ENCODE measurements around the gene SZT2.
"Not testable (repeated sequence)": the region's sequence is repeated elsewhere in the genome, so short reads cannot be mapped to it uniquely, and the experiment has no call there.

Gene SZT2

DNA sequence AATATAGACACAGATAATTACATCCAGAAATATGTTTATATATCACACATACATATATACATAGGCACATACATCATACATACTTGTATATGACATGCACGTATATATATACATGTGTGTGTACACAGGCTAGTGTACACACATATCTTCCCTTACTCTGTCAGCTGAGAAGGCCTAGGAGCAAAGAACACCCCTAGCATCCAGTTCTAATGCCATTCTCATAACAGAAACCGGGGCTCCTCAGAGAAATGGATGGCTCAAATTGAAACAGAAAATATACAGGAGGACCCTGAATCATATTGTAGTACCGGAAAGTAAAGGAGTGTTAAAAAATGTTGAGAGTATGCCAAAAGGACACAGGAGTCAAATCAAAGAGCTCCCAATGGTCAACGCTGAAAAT is 83.8 kb downstream of the SZT2 start:
- TF ChIP-seq, protein P1, sequence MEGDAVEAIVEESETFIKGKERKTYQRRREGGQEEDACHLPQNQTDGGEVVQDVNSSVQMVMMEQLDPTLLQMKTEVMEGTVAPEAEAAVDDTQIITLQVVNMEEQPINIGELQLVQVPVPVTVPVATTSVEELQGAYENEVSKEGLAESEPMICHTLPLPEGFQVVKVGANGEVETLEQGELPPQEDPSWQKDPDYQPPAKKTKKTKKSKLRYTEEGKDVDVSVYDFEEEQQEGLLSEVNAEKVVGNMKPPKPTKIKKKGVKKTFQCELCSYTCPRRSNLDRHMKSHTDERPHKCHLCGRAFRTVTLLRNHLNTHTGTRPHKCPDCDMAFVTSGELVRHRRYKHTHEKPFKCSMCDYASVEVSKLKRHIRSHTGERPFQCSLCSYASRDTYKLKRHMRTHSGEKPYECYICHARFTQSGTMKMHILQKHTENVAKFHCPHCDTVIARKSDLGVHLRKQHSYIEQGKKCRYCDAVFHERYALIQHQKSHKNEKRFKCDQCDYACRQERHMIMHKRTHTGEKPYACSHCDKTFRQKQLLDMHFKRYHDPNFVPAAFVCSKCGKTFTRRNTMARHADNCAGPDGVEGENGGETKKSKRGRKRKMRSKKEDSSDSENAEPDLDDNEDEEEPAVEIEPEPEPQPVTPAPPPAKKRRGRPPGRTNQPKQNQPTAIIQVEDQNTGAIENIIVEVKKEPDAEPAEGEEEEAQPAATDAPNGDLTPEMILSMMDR (IDR thresholded peaks at IDR 0.05; ENCODE audit: low read depth, low read length, missing control alignments), result no peak
- no peak overlapping the region for H3K4me3 ChIP-seq (replicated peaks; ENCODE audit: low read depth, low read length)
- no peak for DNase-seq (ENCODE audit: extremely low read depth, low read depth)

DNA sequence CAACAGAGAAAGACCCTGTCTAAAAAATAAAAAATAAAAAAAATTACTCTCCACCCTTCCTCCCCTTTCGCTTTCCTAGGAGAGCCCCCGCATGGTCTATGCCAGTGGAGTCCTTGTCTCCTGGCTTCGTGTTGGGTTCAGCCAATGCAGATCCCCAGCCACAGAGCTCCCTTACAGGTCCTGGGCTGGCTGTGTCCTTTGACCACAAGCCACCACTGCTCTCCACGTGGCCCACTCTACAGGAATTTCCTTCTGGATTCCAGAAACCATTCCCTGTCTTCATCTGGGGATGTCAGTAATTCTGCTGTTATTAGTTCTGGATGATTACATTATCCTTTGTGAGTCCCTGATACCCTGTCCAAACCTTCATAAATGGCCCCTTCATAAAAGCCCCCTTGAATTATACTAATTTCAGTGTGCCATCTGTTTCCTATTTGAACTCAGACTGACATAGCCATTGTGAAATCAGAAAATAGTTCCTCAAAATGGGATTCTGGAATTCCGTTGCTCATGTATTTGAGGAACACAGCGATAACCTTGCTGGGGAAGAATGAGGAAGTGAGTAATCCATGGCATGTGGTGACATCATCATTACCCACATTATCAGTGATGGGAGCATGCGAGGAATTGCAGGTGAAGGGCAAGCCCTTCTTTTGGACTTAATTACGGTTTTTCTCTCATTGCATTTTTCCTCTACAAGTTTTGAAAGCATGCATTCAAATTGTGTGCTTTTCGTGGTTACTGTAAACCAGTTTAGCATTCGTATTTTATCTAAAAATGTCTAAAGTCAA is 86.1 kb downstream of the SZT2 start:
- DNase-seq (ENCODE audit: extremely low read depth, low read depth); H3K4me3 ChIP-seq (replicated peaks; ENCODE audit: low read depth, low read length): not testable (repeated sequence)

DNA sequence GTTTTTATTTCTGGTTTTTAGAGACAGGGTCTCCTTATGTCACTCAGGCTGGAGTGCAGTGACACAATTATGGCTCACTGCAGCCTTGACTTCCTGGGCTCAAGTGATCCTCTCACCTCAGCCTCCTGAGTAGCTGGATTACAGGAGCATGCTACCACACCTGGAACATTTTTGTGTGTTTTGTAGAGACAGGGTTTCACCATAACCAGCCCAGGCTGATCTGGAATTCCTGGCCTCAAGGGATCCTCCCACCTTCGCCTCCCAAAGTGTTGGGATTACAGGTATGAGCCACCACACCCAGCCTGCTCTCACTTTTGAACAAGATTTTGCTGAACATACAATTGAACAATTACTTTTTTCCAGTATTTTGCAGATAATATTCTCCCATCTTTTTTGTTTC is 88.0 kb downstream of the SZT2 start:
- DNase-seq (ENCODE audit: extremely low read depth, low read depth), result no peak
- TF ChIP-seq, protein P1 (IDR thresholded peaks at IDR 0.05; ENCODE audit: low read depth, low read length, missing control alignments), result no peak
- no peak overlapping the region for H3K4me3 ChIP-seq (replicated peaks; ENCODE audit: low read depth, low read length)

DNA sequence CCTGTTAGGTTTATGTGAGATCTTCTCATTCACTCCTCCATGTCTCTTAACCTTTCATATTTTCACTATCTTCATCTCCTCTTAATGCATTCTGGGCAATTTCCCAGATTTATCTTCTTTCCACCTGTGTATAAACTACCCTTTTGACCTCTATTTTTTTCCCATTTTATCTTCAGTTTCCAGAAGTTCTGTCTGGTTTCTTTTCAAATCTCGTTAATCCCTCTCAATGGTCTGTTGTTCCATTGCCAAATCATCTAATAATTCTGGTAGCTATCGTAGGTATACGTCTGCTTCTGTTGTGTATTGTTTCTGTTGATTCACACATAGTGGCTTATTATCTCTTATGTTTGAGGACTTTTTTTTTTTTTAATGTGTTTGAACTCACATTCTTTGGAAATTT is 89.7 kb downstream of the SZT2 start:
- H3K4me3 ChIP-seq (replicated peaks; ENCODE audit: low read depth, low read length), result no peak overlapping the region
- DNase-seq (ENCODE audit: extremely low read depth, low read depth), result no peak
- TF ChIP-seq, protein P1 (IDR thresholded peaks at IDR 0.05; ENCODE audit: low read depth, low read length, missing control alignments), result no peak

DNA sequence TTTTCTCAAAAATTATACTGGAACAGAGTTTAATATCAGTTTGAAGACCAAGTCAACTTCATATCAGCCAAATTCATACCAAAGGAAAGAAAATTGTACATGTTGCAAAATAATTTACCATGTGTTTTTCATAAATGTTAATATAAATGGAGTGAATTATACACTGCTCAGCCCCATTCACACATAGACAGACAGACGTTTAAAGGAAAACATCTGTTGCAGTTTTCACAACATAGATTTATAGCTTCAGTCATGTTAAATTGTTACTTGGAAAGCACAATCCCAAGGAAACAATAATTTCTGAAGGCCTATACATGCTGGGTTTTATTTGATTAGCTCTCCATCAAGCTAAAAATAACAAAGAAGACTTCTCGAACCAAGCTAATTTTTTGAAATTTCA is 91.8 kb downstream of the SZT2 start:
- TF ChIP-seq, protein P1 (IDR thresholded peaks at IDR 0.05; ENCODE audit: low read depth, low read length, missing control alignments), result no peak
- no peak overlapping the region for H3K4me3 ChIP-seq (replicated peaks; ENCODE audit: low read depth, low read length)

DNA sequence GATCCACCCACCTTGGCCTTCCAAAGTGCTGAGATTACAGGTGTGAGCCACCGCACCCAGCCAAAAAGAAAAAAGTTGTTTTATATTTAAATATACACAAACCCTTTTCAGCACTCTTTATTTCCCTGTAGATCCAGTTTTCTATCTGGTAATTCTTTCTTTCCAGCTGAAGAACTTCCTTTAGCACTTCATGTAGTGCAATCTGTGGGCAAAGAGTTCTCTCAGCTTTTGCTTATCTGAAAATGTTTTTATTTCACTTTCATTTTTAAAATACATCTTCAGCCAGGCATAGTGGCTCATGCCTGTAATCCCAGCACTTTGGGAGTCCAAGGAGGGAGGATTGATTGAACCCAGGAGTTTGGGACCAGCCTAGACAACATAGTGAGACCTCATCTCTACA is 92.5 kb downstream of the SZT2 start:
- TF ChIP-seq, protein P1 (IDR thresholded peaks at IDR 0.05; ENCODE audit: low read depth, low read length, missing control alignments), result no peak
- DNase-seq (ENCODE audit: extremely low read depth, low read depth), result no peak
- no peak overlapping the region for H3K4me3 ChIP-seq (replicated peaks; ENCODE audit: low read depth, low read length)

More for the DNA sequence above, 91.8 kb downstream of the SZT2 start:
- no peak for DNase-seq (ENCODE audit: extremely low read depth, low read depth)

DNA sequence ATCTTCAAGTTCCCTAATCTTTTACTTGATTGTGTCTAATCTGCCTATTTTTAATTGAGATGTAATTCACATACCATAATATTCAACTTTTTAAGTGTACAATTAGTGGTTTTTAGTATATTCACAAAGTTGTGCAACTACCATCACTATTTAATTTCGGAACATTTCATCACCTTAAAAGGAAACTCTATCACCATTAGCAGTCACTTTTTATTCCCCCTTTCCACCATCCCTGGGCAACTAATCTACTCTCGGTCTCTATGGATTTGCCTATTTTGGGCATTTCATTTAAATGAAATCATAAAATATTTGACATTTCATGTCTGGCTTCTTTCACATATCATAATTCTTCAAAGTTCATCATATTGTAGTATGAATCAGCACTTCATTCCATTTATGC is 94.7 kb downstream of the SZT2 start:
- TF ChIP-seq, protein P1 (IDR thresholded peaks at IDR 0.05; ENCODE audit: low read depth, low read length, missing control alignments), result no peak
- H3K4me3 ChIP-seq (replicated peaks; ENCODE audit: low read depth, low read length), result no peak overlapping the region
- DNase-seq (ENCODE audit: extremely low read depth, low read depth), result no peak

Data from HFF-Myc (cell line).